IMR-90 (cell line): Measurements from ENCODE around the gene ARFGAP2. TPM values are rescaled to one million over a fixed set of nuclear protein-coding genes. Genes with fewer than 3 reads are reported as not detected.

Source experiments
- ATAC-seq: fragments of 200-7000 bp; cut with Tn5 transposase; 2 replicates; pipeline ENCODE4 v1.9.1; 2020; ENCODE audit warnings: low read depth, mild to moderate bottlenecking, moderate library complexity
- BruUV-seq: library from RNA; stranded (reverse); fragments of 400-500 nt; replicated peaks from 2 replicates; lab custom pipeline; 2021; lab: Mats Ljungman, UMichigan
- CTCF ChIA-PET: fragments of 300-600 bp; formaldehyde crosslinking; extraction: SDS; loops from one replicate; lab custom pipeline; 2021; ENCODE audit warnings: antibody characterized with exemption; lab: Yijun Ruan, JAX
- POLR2A ChIA-PET: fragments of 300-600 bp; sonication (Branson Sonifier 250); formaldehyde crosslinking; loops from one replicate; lab custom pipeline; 2022; ENCODE audit warnings: antibody characterized with exemption; ENCODE audit not compliant: unreplicated experiment; lab: Charles Lee
- DNase-seq: peaks from one replicate; pipeline ENCODE4 v3.0.0; 2013
- H2AFZ ChIP-seq: replicated peaks from 2 replicates; pipeline ENCODE3; 2013; ENCODE audit warnings: low read length, mild to moderate bottlenecking; ENCODE audit not compliant: poor library complexity
- H2AK5ac ChIP-seq: 2 replicates; pipeline ENCODE4 v1.6.1; 2013; ENCODE audit warnings: low read depth, low read length, inconsistent platforms
- H2AK9ac ChIP-seq: replicated peaks from 2 replicates; pipeline ENCODE3; 2013; ENCODE audit warnings: mild to moderate bottlenecking, low read depth, low read length, moderate library complexity; ENCODE audit not compliant: poor library complexity
- H2BK120ac ChIP-seq: 2 replicates; pipeline ENCODE4 v1.6.1; 2013; ENCODE audit warnings: low read depth, low read length, inconsistent platforms
- H2BK15ac ChIP-seq: 3 replicates; pipeline ENCODE4 v1.6.1; 2013; ENCODE audit warnings: low read depth, low read length, inconsistent platforms
- H2BK20ac ChIP-seq: 2 replicates; pipeline ENCODE4 v1.6.1; 2013; ENCODE audit warnings: low read depth, mild to moderate bottlenecking, inconsistent platforms, low read length, moderate library complexity
- H2BK5ac ChIP-seq: 2 replicates; pipeline ENCODE4 v1.6.1; 2013; ENCODE audit warnings: mild to moderate bottlenecking, low read depth, low read length, inconsistent platforms; ENCODE audit not compliant: poor library complexity, severe bottlenecking
- H3K14ac ChIP-seq: replicated peaks from 2 replicates; pipeline ENCODE4 v1.6.1; 2013; ENCODE audit warnings: low read depth, low read length, inconsistent platforms
- H3K18ac ChIP-seq: 2 replicates; pipeline ENCODE4 v1.6.1; 2013; ENCODE audit warnings: low read depth, low read length, control low read depth
- H3K23ac ChIP-seq: 2 replicates; pipeline ENCODE4 v1.6.1; 2013; ENCODE audit warnings: low read depth, low read length, inconsistent platforms
- H3K27ac ChIP-seq: 2 replicates; pipeline ENCODE4 v1.5.1; 2013; ENCODE audit warnings: mild to moderate bottlenecking, control low read depth, low read length; ENCODE audit not compliant: insufficient read depth
- H3K27me3 ChIP-seq: 2 replicates; pipeline ENCODE4 v1.6.1; 2013; ENCODE audit warnings: low read length; ENCODE audit not compliant: control insufficient read depth, insufficient read depth
- H3K36me3 ChIP-seq: 2 replicates; pipeline ENCODE4 v1.6.1; 2013; ENCODE audit warnings: low read length, mixed read lengths; ENCODE audit not compliant: control insufficient read depth, insufficient read depth
- H3K4ac ChIP-seq: 2 replicates; pipeline ENCODE4 v1.6.1; 2013; ENCODE audit warnings: low read depth, low read length, inconsistent platforms
- H3K4me1 ChIP-seq: 2 replicates; pipeline ENCODE4 v1.6.1; 2013; ENCODE audit warnings: low read length, mixed read lengths; ENCODE audit not compliant: control insufficient read depth, insufficient read depth
- H3K4me2 ChIP-seq: 2 replicates; pipeline ENCODE4 v1.6.1; 2013; ENCODE audit warnings: low read depth, mild to moderate bottlenecking, control low read depth, low read length, moderate library complexity
- H3K4me3 ChIP-seq: 2 replicates; pipeline ENCODE4 v1.5.1; 2013; ENCODE audit warnings: low read depth, mild to moderate bottlenecking, control low read depth, low read length, moderate library complexity; ENCODE audit not compliant: insufficient read depth
- H3K56ac ChIP-seq: 2 replicates; pipeline ENCODE4 v1.6.1; 2013; ENCODE audit warnings: low read length, inconsistent platforms; ENCODE audit not compliant: insufficient read depth; ENCODE audit errors: extremely low read depth
- H3K79me1 ChIP-seq, 2 experiments: 2 replicates each; pipeline ENCODE4 v1.6.1; 2013; ENCODE audit warnings: low read length in 2 of 2, inconsistent platforms in 1 of 2, low read depth in 1 of 2
- H3K9ac ChIP-seq: 2 replicates; pipeline ENCODE4 v1.6.1; 2013; ENCODE audit warnings: low read depth, low read length, control low read depth
- H3K9me1 ChIP-seq: 2 replicates; pipeline ENCODE4 v1.6.1; 2013; ENCODE audit warnings: low read length, inconsistent platforms; ENCODE audit not compliant: insufficient read depth
- H3K9me3 ChIP-seq: 2 replicates; pipeline ENCODE4 v1.6.1; 2013; ENCODE audit warnings: low read length; ENCODE audit not compliant: control insufficient read depth, insufficient read depth
- H4K20me1 ChIP-seq: 2 replicates; pipeline ENCODE4 v1.6.1; 2013; ENCODE audit warnings: low read length, inconsistent platforms; ENCODE audit not compliant: insufficient read depth
- H4K5ac ChIP-seq: 2 replicates; pipeline ENCODE4 v1.6.1; 2013; ENCODE audit warnings: mild to moderate bottlenecking, low read depth, low read length, control low read depth
- H4K8ac ChIP-seq, 2 experiments: 2 replicates each; pipeline ENCODE4 v1.6.1; 2013; ENCODE audit warnings: low read depth in 2 of 2, low read length in 2 of 2, control low read depth in 1 of 2, inconsistent platforms in 1 of 2
- H4K91ac ChIP-seq: 2 replicates; pipeline ENCODE4 v1.6.1; 2013; ENCODE audit warnings: low read depth, low read length, inconsistent platforms; ENCODE audit not compliant: insufficient read depth
- BHLHE40 ChIP-seq: fragments of 150-350 bp; IDR thresholded peaks from 2 replicates; pipeline ENCODE4 v1.6.1; 2016; ENCODE audit warnings: mild to moderate bottlenecking, low read depth, low read length
- CEBPB ChIP-seq: IDR thresholded peaks from 2 replicates; pipeline ENCODE4 v1.6.1; 2012; ENCODE audit warnings: low read depth, low read length, improper control_type of control experiment
- CHD1 ChIP-seq: IDR thresholded peaks from 2 replicates; pipeline ENCODE4 v1.6.1; 2012; ENCODE audit warnings: low read depth, low read length, improper control_type of control experiment
- FOS ChIP-seq: fragments of 150-350 bp; IDR thresholded peaks from 2 replicates; pipeline ENCODE4 v1.6.1; 2016; ENCODE audit warnings: low read depth, low read length
- MAZ ChIP-seq: IDR thresholded peaks from 2 replicates; pipeline ENCODE4 v1.6.1; 2012; ENCODE audit warnings: low read depth, mild to moderate bottlenecking, low read length, improper control_type of control experiment, moderate library complexity, borderline replicate concordance
- MXI1 ChIP-seq: IDR thresholded peaks from 2 replicates; pipeline ENCODE4 v1.6.1; 2012; ENCODE audit warnings: low read depth, mild to moderate bottlenecking, low read length, moderate library complexity, borderline replicate concordance
- NFE2L2 ChIP-seq: fragments of 150-350 bp; IDR thresholded peaks from 2 replicates; pipeline ENCODE4 v1.6.1; 2016; ENCODE audit warnings: low read depth, mild to moderate bottlenecking, low read length
- RAD21 ChIP-seq: IDR thresholded peaks from 2 replicates; pipeline ENCODE4 v1.6.1; 2012; ENCODE audit warnings: low read length, improper control_type of control experiment
- RFX5 ChIP-seq: IDR thresholded peaks from 2 replicates; pipeline ENCODE4 v1.8.0; 2012; ENCODE audit warnings: low read depth, mild to moderate bottlenecking, low read length, moderate library complexity
- WGBS, 2 experiments: methylation state at CpG; one replicate each; pipeline versions ENCODE4 v1.1.5 to v1.1.7; 2013; ENCODE audit warnings: missing lambda C conversion rate in 2 of 2; ENCODE audit not compliant: insufficient read length in 1 of 2; ENCODE audit errors: extremely low coverage in 2 of 2; 5-methylcytosine and 5-hydroxymethylcytosine counted together
- dilution Hi-C: fragments of 300-500 bp; cut with HindIII; formaldehyde crosslinking; loops from one replicate; pipeline ENCODE4 v1.14.3; 2018; ENCODE audit warnings: low sequenced_read_pairs; ENCODE audit not compliant: unreplicated experiment
- in situ Hi-C: fragments of 300-500 bp; cut with MboI; formaldehyde crosslinking; loops from 3 replicates; pipeline ENCODE4 v1.14.3; 2019; ENCODE audit warnings: low sequenced_read_pairs, inconsistent platforms, mixed read lengths
- intact Hi-C: fragments of 100-400 bp; cut with micrococcal nuclease; formaldehyde crosslinking; loops from 2 replicates; pipeline ENCODE4 v1.10.0; 2022
- polyA plus RNA-seq, 3 experiments: library from polyadenylated mRNA; depleted of rRNA; stranded (reverse); fragments of >200 nt; gene quantifications; 2 replicates each; pipeline ENCODE4 v1.2.3, GENCODE V29; 2012; ENCODE audit warnings: low replicate concordance in 1 of 3
- total RNA-seq: library from RNA; depleted of rRNA; stranded (reverse); fragments of >200 nt; gene quantifications from 2 replicates; pipeline ENCODE4 v1.2.3, GENCODE V29; 2012
- TF ChIP-seq, protein P1 (sequence below): conservative IDR thresholded peaks from 2 replicates; pipeline ENCODE4 v1.5.1; 2012; ENCODE audit warnings: mild to moderate bottlenecking, low read depth, low read length, improper control_type of control experiment
- TF ChIP-seq, protein P2 (sequence below): fragments of 150-350 bp; IDR thresholded peaks from 2 replicates; pipeline ENCODE4 v1.6.1; 2016; ENCODE audit warnings: low read depth, mild to moderate bottlenecking, low read length, moderate library complexity, borderline replicate concordance
- TF ChIP-seq, protein P3 (sequence below): fragments of 150-350 bp; IDR thresholded peaks from 2 replicates; pipeline ENCODE4 v1.6.1; 2017; ENCODE audit warnings: mild to moderate bottlenecking, antibody characterized with exemption, low read length, low read depth

ARFGAP2 gene
- total and polyA plus RNA-seq, 2 of the 4 experiments (the other 2 are of a cell fraction): 54.7 to 87.8 TPM

DNA sequence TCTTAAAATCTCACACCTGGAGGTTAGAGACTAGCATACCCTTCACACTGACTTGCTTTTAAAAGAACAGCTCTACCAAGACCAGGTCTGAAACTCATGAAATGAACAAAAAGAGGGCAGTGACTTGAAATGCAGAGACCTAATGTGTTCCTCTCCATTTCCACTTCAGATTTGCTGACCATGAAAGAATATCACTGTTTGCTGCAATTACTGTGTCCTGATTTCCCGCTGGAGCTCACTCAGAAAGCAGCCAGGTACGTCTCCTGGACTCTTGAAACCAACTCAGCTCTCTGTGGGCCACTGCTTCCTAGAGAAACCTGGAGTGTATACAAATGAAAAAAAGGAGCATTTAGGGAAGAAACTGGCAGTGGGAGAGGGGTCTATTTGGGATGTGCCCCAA, 39.2 kb downstream of the ARFGAP2 start:
- Histone ChIP-seq H4K91ac (no peak overlapping the region), H2AFZ (no peak overlapping the region), H2AK9ac (no peak overlapping the region), H2BK120ac (no peak overlapping the region), H3K9ac (no peak overlapping the region), H4K8ac (no peak overlapping the region), H3K36me3 (peaks cover 4% of the 10 kb centered on the region), H3K27me3 (no peaks in the 10 kb centered on the region), H3K4me2 (no peak overlapping the region), H3K4me3 (no peak overlapping the region), H3K9me1 (peaks cover 3% of the 10 kb centered on the region; the same call in 1 of the 2 replicates), H2BK5ac (no peak overlapping the region), H2BK15ac (no peak overlapping the region), H3K27ac (no peak overlapping the region), H3K79me1 (no peaks in the 10 kb centered on the region), H2AK5ac (no peak overlapping the region), H3K9me3 (no peaks in the 10 kb centered on the region), H4K5ac (no peak overlapping the region), H3K18ac (no peak overlapping the region), H3K23ac (no peak overlapping the region), H2BK20ac (no peak overlapping the region), H3K4ac (no peak overlapping the region), H3K4me1 (peaks cover 1% of the 10 kb centered on the region; the same call in 1 of the 2 replicates), H4K20me1 (no peaks in the 10 kb centered on the region), H3K14ac (no peak overlapping the region), H3K56ac (no peak overlapping the region)
- no peak for TF ChIP-seq RAD21
- no peak for TF ChIP-seq NFE2L2
- no peak for TF ChIP-seq RFX5
- no peak for TF ChIP-seq MXI1
- no peak for TF ChIP-seq BHLHE40
- no peak for TF ChIP-seq MAZ
- TF ChIP-seq, protein P1, sequence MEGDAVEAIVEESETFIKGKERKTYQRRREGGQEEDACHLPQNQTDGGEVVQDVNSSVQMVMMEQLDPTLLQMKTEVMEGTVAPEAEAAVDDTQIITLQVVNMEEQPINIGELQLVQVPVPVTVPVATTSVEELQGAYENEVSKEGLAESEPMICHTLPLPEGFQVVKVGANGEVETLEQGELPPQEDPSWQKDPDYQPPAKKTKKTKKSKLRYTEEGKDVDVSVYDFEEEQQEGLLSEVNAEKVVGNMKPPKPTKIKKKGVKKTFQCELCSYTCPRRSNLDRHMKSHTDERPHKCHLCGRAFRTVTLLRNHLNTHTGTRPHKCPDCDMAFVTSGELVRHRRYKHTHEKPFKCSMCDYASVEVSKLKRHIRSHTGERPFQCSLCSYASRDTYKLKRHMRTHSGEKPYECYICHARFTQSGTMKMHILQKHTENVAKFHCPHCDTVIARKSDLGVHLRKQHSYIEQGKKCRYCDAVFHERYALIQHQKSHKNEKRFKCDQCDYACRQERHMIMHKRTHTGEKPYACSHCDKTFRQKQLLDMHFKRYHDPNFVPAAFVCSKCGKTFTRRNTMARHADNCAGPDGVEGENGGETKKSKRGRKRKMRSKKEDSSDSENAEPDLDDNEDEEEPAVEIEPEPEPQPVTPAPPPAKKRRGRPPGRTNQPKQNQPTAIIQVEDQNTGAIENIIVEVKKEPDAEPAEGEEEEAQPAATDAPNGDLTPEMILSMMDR: no peak
- TF ChIP-seq, protein P2, sequence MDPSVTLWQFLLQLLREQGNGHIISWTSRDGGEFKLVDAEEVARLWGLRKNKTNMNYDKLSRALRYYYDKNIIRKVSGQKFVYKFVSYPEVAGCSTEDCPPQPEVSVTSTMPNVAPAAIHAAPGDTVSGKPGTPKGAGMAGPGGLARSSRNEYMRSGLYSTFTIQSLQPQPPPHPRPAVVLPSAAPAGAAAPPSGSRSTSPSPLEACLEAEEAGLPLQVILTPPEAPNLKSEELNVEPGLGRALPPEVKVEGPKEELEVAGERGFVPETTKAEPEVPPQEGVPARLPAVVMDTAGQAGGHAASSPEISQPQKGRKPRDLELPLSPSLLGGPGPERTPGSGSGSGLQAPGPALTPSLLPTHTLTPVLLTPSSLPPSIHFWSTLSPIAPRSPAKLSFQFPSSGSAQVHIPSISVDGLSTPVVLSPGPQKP: no peak
- TF ChIP-seq CEBPB: no peak
- TF ChIP-seq FOS: no peak
- no peak for TF ChIP-seq CHD1
- TF ChIP-seq, protein P3, sequence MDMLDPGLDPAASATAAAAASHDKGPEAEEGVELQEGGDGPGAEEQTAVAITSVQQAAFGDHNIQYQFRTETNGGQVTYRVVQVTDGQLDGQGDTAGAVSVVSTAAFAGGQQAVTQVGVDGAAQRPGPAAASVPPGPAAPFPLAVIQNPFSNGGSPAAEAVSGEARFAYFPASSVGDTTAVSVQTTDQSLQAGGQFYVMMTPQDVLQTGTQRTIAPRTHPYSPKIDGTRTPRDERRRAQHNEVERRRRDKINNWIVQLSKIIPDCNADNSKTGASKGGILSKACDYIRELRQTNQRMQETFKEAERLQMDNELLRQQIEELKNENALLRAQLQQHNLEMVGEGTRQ: no peak
- ChIA-PET CTCF (no interaction called here), POLR2A (no interaction called here)
- ATAC-seq (no peak), DNase-seq (no peak)
- no TSS peak for BruUV-seq
- in situ Hi-C loops: no loop called here
- intact Hi-C loops: no loop called here
- WGBS, 2 experiments: no CpG with 5 or more reads among the region's 2 CpGs
- dilution Hi-C loops: no loop called here
